Measurements from ENCODE around the gene GPR82. TPM values are rescaled to one million over a fixed set of nuclear protein-coding genes. Genes with fewer than 3 reads are reported as not detected.

The GPR82 gene
- total RNA-seq, 4 donors from 2014 or later, result 0.41 to 0.79 TPM; not detected in 2

DNA sequence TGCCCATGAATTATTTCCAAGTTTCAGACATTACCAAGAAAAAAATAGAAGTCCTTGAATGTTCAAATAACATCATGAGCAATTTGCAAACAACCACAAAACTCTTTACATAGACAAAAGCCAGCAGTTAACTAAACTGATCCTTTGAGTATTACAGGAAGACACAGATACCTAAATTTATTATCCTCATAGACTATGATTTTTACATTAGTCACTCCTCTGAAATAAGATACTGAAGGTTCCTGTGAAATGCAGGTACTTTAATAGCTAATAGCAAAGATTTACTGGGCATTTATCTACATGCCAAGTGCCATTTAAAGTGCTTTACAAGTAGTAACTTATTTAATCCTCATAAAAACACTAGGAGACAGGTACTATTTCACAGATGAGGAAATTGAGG is 37.7 kb downstream of the GPR82 start:
- TF ChIP-seq POLR2A (IDR thresholded peaks at IDR 0.05), result no peak
- Histone ChIP-seq H3K4me3 (no peak overlapping the region), H3K4me1 (no peaks in the 10 kb centered on the region), H3K36me3 (no peaks in the 10 kb centered on the region), H3K27me3 (no peaks in the 10 kb centered on the region), H3K27ac (no peak overlapping the region), H3K9me3 (no peaks in the 10 kb centered on the region)
- in situ Hi-C loops (cut with MboI; ENCODE audit: low pct_ligation_motif_present in 1 of 4, low pct_unique_long_range_greater_than_20kb in 1 of 4, low sequenced_read_pairs in 3 of 4) (loop anchor here in 1 of 4 donors (25.0 kb wide), 1 partner anchor 474 kb away; no protein-coding TSS in a partner anchor), intact Hi-C loops (cut with DNase I; ENCODE audit: low total_unique reads) (no loop called here)
- DNase-seq, result no peak

GRCh38 chrX:41779030-41779564 is 55.1 kb downstream of the GPR82 start:
- Histone ChIP-seq H3K4me1 (peaks cover 0 to 10% (median 7%) of the 10 kb centered on the region in 4 donors), H3K27me3 (no peaks in the 10 kb centered on the region), H3K4me3 (no peak overlapping the region), H3K27ac (peak overlapping the region in 2 of 4 donors; percentile 16 to 29), H3K36me3 (no peaks in the 10 kb centered on the region), H3K9me3 (no peaks in the 10 kb centered on the region)
- intact Hi-C loops (cut with DNase I; ENCODE audit: low total_unique reads) (no loop called here), in situ Hi-C loops (cut with MboI; ENCODE audit: low pct_ligation_motif_present in 1 of 4, low pct_unique_long_range_greater_than_20kb in 1 of 4, low sequenced_read_pairs in 3 of 4) (loop anchor here in 3 of 4 donors (25.0 kb wide), 3 partner anchors 933 to 1783 kb away; no protein-coding TSS in a partner anchor)
- 27% methylated on average over 1 of the region's 1 CpG; no CpG with 5 or more reads in 1 of the 2 donors for WGBS, 2 donors (ENCODE audit: low coverage in 1 of 2)
- no peak for TF ChIP-seq EP300 (IDR thresholded peaks at IDR 0.05; ENCODE audit: low read depth)
- TF ChIP-seq POLR2A (IDR thresholded peaks at IDR 0.05), result no peak
- TF ChIP-seq, protein P1, sequence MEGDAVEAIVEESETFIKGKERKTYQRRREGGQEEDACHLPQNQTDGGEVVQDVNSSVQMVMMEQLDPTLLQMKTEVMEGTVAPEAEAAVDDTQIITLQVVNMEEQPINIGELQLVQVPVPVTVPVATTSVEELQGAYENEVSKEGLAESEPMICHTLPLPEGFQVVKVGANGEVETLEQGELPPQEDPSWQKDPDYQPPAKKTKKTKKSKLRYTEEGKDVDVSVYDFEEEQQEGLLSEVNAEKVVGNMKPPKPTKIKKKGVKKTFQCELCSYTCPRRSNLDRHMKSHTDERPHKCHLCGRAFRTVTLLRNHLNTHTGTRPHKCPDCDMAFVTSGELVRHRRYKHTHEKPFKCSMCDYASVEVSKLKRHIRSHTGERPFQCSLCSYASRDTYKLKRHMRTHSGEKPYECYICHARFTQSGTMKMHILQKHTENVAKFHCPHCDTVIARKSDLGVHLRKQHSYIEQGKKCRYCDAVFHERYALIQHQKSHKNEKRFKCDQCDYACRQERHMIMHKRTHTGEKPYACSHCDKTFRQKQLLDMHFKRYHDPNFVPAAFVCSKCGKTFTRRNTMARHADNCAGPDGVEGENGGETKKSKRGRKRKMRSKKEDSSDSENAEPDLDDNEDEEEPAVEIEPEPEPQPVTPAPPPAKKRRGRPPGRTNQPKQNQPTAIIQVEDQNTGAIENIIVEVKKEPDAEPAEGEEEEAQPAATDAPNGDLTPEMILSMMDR (IDR thresholded peaks at IDR 0.05), result no peak
- no peak for TF ChIP-seq POLR2AphosphoS5 (IDR thresholded peaks at IDR 0.05)
- DNase-seq, result no peak

Small RNA genes within 50 kb of the gene (small RNA-seq; reads per million reads assigned to genes)
- gene RN7SL144P, result 0 reads per million in 4 donors

Other genes starting within 250 kb of the GPR82 start
- gene GPR34, start 35.2 kb upstream of the GPR82 start, total RNA-seq, result 1 to 10 TPM in 3 of 4 donors, under 1 TPM in 1; 1.00 to 6.7 (median 4.3) TPM
- 10 to 100 TPM; 26.6 to 86.1 (median 56.3) TPM for gene CASK, start 199.4 kb downstream of the GPR82 start, total RNA-seq